NCI-H2107 treated with DMSO at 0.1 percent for 48 hours (cell line): ENCODE data around the gene SLC12A6.

Source experiments
- DNase-seq: peaks from one replicate; lab custom pipeline; 2025; ENCODE audit not compliant: unreplicated experiment; lab: John Stamatoyannopoulos, UW

SLC12A6 gene

DNA sequence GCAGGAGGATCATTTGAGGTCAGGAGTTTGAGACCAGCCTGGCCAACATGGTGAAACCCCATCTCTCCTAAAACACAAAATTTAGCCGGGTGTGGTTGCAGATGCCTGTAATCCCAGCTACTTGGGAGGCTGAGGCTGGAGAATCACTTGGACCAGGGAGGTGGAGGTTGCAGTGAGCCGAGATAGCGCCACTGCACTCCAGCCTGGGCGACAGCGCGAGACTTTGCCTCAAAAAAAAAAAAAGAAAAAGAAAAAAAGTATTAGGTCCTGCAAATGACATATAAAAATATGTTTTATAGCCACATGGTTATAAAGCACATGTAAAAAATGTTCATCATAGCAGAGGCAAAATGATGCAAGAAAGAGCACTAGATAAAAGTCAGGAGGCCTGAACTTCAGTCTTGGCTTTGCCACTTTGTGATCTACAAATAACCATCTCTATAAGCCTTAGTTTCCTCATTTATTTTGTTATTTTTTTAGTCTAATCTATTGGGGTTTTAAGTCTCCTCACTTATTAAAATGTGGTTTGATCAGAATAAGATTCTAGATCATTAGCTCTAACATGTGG, 4.9 kb downstream of the SLC12A6 start:
- no peak for DNase-seq

DNA sequence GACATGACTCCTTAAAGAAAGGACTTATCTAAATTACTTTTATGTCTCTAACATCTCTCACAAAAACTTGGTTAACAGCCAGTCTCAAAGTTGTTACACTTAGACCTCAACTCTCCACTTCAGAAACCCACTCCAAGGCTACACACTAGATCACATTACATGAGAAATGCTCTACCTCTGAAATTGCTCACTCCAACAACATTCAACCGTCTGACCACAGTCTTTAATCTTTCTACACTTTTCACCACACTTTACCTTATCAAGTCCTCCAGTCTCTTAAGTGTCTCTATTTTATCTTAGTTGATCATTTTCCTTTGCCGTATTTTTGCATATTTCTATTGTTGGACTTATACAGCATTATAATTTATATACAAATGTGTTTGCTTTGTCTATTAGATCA, 5.8 kb downstream of the SLC12A6 start:
- peak; percentile 28 for DNase-seq

DNA sequence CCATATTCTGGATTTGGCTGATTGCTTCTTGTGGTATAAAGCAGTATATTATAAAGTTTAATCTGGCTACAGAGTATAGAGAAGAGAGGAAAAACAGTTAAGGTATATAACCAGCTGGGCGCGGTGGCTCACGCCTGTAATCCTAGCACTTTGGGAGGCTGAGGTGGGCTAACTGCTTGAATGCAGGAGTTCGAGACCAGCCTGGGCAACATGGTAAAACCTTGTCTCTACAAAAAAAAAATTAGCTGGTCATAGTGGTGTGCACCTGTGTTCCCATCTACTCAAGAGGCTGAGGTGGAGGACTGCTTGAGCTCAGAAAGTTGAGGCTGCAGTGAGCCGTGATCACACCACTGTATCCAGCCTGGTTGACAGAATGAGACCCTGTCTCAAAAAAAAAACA, 7.3 kb downstream of the SLC12A6 start:
- no peak for DNase-seq

DNA sequence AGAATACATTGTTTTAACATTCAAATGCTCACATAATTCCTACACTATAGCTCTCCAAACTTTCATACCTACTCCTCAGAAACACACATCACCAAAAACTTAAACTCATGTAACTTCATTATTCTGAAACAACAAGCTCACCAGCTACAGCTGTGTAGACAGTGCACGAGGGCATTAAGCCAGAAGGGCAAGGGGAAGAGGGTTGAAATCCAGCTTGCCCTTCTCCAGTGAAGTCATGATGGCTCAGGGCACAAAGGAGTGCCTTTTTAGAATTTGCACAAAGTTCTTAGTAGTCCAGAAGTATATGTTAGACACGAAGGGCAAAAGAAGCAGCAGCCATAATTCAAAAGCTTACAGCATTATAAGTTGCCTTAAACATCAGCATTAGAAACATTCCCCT, 8.6 kb downstream of the SLC12A6 start:
- DNase-seq: no peak

DNA sequence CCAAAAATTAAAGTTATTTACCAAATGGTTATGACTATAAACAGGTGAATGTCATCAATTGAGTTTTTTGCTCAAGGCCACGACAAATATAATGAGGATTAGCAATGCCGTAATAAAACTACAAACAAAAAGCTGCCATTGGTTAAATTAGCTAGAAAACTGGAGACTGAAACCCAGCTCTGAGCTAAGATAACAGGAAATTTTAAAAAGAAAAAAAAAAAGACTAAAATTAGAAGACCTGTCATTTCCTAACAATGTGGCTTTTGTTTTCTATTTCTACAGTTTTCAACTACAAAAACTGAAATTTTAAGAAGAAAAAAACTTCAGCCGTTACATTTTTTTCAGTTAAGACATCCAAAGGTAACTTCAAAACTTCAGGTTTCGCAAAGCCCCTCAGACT, 9.7 kb downstream of the SLC12A6 start:
- DNase-seq: no peak

DNA sequence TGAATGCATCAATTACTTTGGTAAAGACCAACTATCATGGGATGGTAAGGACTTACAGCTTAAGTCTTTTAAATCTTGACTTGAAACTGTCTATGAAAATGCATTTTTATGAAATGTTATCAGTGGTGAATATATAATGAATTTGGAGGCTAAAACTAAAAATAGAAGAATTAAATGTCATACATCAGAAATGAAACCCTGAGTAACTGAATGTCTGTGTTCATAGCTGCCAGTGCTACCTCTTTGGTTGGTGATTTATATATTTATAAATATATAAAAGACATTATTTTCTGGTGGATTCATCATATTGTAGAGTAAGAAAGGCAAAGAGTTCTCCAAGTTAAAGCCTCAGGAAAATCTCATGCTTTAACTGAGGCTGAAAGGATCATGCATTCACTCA, 12.2 kb downstream of the SLC12A6 start:
- DNase-seq: no peak

DNA sequence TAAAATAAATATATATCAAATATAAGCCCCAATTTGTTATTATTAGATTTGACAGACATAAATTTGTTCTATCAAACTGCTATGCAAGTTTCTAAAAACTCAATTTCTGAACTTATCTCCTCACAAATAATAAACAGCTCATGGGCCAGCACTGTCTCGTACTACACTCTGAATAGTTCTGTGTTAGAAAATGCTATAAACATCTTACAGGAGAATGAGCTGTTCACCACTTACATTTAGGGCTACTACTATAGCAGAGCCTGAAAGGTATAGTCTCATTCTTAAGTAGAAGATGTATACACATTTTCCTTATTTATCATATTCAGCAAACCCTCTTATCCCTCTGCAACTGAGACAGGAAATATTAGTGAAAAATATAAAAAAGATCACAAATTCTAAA, 12.6 kb downstream of the SLC12A6 start:
- DNase-seq: no peak

DNA sequence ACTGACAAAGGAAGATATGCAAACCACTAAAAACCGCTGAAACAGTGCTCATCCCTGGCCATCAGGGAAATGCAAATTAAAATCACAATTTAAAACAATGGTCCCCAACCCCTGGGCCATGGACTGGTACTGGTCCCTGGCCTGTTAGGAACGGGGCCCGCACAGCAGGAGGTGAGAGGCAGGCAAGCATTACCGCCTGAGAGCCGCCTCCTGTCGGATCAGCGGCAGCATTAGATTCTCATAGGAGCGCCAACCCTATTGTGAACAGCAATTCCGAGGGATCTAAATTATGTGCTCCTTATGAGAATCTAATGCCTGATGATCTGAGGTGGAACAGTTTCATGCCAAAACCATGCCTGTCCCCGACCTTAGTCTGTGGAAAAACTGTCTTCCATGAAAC, 14.4 kb downstream of the SLC12A6 start:
- DNase-seq: no peak

DNA sequence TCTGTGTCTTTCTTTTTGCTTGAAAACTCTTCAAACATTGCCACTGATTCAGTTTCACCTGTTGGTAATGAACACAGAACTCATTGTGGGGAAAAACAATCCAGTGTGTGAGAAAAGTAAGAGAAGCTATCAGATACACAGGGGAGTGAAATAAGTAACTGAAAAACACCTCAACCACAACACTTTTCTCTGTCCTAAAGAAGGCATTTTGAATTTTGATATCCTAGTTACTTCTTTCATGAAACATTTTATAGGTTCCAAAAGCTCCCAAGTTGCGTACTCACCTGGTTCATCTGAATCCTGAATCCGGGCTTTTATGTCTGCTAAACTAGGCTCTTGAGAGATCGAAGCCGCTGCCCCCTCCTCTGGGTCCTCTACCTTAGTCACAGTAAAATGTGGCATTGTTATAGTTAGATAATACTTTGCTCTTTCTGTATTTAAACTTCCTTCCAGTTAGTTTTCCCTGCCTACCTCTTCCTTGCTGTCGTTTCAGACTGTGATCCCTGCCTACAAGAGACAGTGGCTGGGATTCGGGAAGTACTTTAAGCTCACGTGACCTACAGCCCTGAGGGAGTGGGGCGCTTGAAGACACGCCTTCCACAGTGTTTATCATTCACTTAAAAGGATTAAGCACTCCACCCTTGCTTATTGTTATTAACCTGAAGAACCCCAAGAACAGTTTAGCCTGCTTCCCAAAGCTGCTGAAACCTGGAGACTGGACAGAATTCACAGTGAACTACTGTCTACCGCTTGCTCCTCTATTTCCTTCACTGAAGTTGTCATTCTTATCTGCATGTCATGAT, 19.1 kb downstream of the SLC12A6 start:
- DNase-seq: peak; percentile 20

DNA sequence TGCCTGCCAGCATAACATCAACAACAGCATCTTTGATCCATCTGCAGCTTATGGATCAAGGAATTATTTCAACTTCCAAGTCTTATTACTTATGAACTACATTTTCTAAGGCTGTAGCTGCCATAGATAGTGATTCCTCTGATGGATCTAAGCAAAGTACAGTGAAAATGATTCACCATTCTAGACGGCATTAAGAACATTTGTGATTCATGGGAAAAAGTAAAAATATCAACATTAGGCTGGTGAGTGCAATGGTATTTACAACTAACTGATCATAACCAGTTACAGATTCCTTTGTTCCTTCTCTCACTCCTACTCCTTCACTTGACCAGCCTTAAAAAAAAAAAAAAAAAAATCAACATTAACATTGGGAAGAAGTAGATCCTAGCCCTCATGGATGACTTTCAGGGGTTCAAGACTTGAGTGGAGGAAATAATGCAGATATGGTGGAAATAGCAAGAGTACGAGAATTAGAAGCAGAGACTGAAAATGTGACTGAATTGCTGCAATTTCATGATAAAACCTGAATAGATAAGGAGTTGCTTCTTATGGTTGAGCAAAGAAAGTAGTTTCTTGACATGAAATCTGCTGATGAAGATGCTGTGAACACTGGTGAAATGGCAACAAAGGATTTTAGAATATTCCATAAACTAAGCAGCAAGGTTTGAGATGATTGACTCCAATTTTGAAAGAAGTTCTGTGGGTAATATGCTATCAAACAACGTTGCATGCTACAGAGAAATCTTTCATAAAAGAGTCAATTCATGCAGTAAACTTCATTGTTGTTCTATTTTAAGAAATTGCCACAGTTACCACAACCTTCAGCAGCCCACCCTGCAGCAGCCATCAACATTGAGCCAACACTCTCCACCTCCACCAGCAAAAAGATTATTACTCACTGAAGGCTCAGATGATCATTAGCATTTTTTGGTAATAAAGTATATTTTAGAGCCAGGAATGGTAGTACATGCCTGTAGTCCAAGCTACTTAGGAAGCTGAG, 22.8 kb downstream of the SLC12A6 start:
- DNase-seq: no peak

DNA sequence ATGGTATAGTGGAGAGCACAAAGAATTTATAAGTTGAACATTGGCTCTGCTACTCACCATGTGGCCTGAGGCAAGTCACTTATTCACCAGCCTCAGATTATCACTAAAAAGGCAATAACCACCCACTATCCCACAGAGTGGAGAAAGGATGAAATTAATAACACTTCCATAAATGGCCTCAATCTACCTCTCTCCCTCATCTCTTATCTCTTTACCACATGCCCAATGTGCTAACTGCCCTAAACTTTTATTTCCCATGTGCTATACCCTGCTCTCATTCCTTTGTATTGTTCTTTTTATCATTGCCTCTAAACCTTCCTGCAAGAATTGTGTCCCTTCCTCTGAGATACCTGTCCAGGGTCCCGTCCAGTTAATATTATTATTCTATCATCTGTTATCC, 26.0 kb downstream of the SLC12A6 start:
- DNase-seq: no peak

DNA sequence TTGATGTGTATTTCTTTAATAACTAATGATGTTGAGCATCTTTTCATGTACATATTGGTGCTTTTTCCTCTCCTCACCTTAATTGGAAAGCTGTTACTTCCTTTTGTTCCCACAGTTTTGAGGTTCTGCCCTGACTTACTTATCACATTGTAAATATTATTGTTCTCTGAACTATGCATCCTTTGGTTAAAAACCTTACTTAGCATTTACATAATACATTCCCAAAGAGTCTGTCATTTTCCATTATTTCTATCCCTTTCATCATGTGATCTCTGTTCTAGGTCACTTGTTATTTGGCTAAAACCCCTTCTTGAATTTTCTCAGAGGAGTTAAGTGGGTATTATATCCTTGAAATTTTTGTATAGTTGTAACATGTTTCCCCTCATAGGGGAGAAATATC, 33.0 kb downstream of the SLC12A6 start:
- DNase-seq: no peak

DNA sequence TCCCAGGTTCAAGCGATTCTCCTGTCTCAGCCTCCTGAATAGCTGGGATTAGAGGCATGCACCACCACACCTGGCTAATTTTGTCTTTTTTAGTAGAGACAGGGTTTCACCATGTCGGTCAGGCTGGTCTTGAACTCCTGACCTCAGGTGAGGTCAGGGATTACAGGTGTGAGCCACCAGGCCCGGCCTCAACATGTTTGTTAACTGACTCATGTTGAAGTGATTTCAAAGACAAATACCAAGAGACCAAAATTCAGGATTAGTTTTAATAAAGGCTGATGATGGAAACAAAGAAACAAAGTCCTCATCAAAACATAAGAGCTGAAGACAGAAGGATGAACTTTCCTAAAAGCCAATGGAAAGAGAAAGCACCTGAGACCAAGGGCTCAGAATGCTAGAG, 36.5 kb downstream of the SLC12A6 start:
- no peak for DNase-seq

DNA sequence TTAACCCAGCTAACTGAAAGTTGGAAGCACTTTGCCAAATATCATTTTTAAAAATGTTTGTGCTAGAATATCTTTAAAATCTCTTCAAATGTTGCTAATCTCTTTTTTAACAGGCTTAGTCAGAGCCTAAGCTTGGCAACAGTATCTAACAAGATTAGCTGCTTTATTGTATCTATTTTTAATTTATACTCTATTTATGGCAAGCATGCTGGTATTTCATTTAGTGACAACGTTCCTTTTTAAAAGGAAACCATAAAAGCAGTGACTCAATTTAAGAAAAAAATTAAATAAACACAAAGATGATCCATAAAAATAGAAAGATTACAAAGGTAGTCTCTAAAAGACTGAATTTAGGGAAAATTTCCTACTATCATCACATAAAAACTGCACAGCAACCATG, 40.5 kb downstream of the SLC12A6 start:
- no peak for DNase-seq

DNA sequence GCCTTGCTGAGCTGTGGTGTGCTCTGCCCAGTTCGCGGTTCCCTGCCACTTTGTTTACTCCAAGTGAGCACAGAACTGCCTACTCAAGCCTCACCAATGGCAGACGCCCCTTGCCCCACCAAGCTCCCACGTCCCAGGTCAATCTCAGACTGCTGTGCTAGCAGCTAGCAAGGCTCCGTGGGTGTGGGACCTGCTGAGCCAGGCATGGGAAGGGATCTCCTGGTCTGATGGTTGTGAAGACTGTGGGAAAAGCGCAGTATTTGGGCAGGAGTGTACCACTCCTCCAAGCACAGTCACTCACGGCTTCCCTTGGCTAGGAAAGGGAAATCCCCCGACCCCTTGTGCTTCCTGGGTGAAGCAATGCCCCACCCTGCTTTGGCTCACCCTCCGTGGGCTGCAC, 45.0 kb downstream of the SLC12A6 start:
- DNase-seq: no peak

DNA sequence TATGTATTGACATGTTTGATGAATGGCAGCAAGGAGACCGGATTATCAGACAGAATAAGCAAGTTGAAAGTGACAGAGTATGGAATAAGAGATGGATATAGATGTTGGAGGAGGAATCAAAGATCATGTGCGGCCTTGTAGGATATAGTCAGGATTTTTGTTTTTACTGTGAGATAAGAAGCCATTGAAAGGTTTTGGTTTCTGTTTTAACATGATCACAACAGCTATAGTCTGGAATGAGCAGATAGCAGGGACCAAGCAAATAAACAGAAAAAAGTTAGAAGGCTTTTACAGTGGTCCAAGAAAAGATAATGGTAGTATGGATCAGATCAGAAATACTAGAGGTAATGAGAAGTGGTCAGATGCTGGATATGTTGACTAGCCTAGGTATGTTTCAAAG, 52.6 kb downstream of the SLC12A6 start:
- no peak for DNase-seq

DNA sequence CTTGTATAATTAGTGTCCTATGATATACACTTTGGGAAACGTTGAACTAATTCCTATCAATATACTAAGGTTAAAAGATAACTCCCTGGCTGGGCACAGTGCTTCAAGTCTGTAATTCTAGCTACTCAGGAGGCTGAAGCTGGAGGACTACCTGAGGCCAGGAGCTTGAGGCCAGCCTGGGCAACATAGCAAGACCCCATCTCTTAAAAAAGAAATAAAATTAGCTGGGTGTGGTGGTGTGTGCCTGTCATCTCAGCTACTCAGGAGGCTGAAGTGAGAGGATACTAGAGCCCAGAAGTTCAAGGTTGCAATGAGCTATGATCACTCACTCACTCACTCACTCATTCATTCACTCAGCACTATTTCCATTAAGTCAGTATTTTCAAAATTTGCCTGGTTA, 55.2 kb downstream of the SLC12A6 start:
- DNase-seq: no peak

DNA sequence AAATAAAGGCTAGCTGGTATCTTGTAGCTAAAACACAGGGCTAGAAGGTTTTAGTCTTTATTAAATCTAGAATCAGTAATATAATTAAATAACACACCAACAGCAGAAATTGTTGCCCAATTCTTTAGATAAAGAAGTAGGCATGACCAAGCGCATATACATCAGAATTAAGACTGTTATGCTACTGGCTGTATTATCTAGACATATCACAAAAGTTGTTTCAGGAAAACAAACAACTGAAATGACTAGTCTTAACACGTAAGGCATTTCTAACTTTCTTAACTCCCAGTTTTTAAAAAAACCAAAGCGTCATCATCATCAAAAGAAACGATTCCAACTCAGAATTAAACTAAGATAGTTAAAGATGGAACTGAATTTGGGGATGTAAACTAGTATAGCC, 57.4 kb downstream of the SLC12A6 start:
- no peak for DNase-seq

DNA sequence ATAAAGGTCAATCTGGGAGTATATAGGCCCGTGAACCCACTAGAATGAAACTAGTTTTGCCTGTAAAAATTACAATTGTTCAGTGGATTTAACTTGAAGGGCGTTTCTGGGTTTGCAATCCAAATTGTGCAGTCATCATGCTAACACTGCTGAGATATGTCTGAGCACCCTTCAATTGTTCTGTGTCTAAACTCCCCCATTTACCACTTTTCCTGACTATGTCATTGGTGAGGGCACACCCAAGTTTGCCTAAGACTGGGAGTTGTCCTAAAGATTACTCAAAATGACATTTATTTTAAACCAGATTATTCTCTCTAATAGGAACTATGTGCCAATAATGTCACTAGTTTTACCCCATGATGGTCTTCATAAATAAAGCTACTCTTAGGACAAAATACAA, 58.2 kb downstream of the SLC12A6 start:
- no peak for DNase-seq

DNA sequence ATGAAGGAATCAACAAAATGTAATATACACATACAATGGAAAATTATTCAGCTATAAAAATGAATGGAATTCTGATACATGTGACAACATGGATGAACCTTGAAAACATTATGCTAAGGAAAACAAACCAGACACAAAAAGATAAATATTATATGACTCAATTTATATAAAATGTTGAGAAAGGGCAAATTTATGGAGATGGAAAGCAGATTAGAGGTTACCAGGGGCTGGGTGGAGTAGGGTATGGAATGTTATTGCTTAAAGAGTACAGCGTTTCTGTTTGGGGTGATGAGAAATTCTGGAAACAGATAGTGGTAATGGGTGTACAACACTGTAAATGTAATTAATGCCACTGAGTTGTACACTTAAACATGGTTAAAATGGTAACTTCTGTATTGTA, 61.9 kb downstream of the SLC12A6 start:
- no peak for DNase-seq

DNA sequence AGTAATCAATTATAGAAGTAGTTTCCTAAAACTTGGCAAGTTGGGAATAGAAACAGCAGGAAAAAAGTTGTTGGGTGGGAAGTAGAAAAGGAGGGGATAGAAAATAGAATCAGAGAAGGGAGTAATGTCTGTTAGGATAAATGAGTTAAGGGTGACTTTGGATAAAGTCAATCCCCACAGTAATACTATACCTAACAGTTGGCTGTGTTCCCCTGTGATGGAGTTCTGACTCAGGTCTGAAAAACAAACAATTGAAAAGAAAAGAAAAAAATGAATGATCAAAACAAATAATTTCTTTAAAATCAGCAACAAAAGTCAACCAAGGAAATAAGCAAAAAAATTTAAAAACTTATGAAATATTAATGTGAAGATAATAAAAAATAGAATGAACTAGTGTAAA, 62.4 kb downstream of the SLC12A6 start:
- DNase-seq: no peak

DNA sequence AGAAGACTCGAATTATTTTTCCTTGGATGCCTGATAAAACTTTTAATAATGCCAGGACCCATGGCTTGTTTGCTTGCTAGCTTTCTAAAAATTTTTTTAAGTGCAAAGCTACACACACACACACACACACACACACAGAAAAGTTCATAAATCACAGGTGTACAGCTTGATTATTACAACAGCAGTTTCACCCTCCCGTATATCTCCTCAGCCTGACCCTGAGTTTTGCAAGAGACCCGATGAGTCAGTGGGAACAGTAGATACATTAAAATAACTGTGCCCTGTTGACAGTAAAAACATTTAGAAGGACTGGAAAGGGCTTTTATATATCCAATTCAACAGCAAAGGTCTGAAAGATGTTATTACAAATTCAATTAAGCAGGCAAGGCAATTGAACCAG, 66.1 kb downstream of the SLC12A6 start:
- DNase-seq: no peak
